Brain microvascular endothelial cell (primary cell): Measurements from ENCODE around the gene MAPK12.

Experiments
- DNase-seq: peaks from one replicate; pipeline ENCODE4 v3.0.0-alpha.2; 2020
- H3K27ac ChIP-seq: fragments of 250-450 bp; sonication (Bioruptor Pico); 2 replicates; pipeline ENCODE4 v1.5.1; 2020; ENCODE audit warnings: mild to moderate bottlenecking, moderate library complexity
- H3K27me3 ChIP-seq: fragments of 250-450 bp; sonication (Bioruptor Pico); replicated peaks from 2 replicates; pipeline ENCODE4 v1.5.1; 2020; ENCODE audit warnings: mild to moderate bottlenecking
- H3K36me3 ChIP-seq: fragments of 250-450 bp; sonication (Bioruptor Pico); replicated peaks from 2 replicates; pipeline ENCODE4 v1.5.1; 2020; ENCODE audit warnings: mild to moderate bottlenecking
- H3K4me3 ChIP-seq: 2 replicates; pipeline ENCODE4 v1.5.1; 2011; ENCODE audit warnings: low read depth, mild to moderate bottlenecking, control low read depth, low read length, moderate library complexity
- CTCF ChIP-seq: IDR thresholded peaks from 2 replicates; pipeline ENCODE4 v1.5.1; 2011; ENCODE audit warnings: low read depth, mild to moderate bottlenecking, moderate library complexity, low read length, control low read depth, inconsistent platforms; ENCODE audit errors: missing control alignments
- in situ Hi-C: cut with HindIII; loops from 2 replicates; pipeline ENCODE4 v1.10.0; 2017; ENCODE audit warnings: low sequenced_read_pairs, low pct_ligation_motif_present

The MAPK12 gene

GRCh38 chr22:50289942-50290630 lies 28.6 kb upstream of the MAPK12 start:
- no peaks in the 10 kb centered on the region for H3K27me3 ChIP-seq
- H3K36me3 ChIP-seq, result peaks cover 49% of the 10 kb centered on the region

GRCh38 chr22:50289151-50289941 lies 27.9 kb upstream of the MAPK12 start:
- Histone ChIP-seq H3K36me3 (peaks cover 49% of the 10 kb centered on the region), H3K27me3 (no peaks in the 10 kb centered on the region), H3K4me3 (no peak overlapping the region), H3K27ac (no peak overlapping the region)
- DNase-seq, result no peak
- TF ChIP-seq CTCF, result no peak
- in situ Hi-C loops, result no loop called here

More at GRCh38 chr22:50289942-50290630, 28.6 kb upstream of the MAPK12 start:
- no peak for TF ChIP-seq CTCF
- no peak for DNase-seq
- in situ Hi-C loops, result no loop called here
- Histone ChIP-seq H3K27ac (no peak overlapping the region), H3K4me3 (no peak overlapping the region)

- DNase-seq, result no peak
- in situ Hi-C loops, result no loop called here
- Histone ChIP-seq H3K4me3 (no peak overlapping the region), H3K27ac (no peak overlapping the region), H3K36me3 (peaks cover 54% of the 10 kb centered on the region), H3K27me3 (no peaks in the 10 kb centered on the region)
- no peak for TF ChIP-seq CTCF
Measured at GRCh38 chr22:50287731-50288130, 26.2 kb upstream of the MAPK12 start.

- DNase-seq, result no peak
- no peak overlapping the region for H3K4me3 ChIP-seq
- peaks cover 62% of the 10 kb centered on the region for H3K36me3 ChIP-seq
- no peak overlapping the region for H3K27ac ChIP-seq
- in situ Hi-C loops, result no loop called here
- TF ChIP-seq CTCF, result no peak
- H3K27me3 ChIP-seq, result no peaks in the 10 kb centered on the region
Measured at GRCh38 chr22:50286701-50287318, 25.3 kb upstream of the MAPK12 start.

- peaks cover 63% of the 10 kb centered on the region for H3K36me3 ChIP-seq
- no peaks in the 10 kb centered on the region for H3K27me3 ChIP-seq
- in situ Hi-C loops, result no loop called here
- H3K4me3 ChIP-seq, result no peak overlapping the region
- no peak overlapping the region for H3K27ac ChIP-seq
- no peak for DNase-seq
- no peak for TF ChIP-seq CTCF
Measured at GRCh38 chr22:50286275-50286674, 24.8 kb upstream of the MAPK12 start.
